Neural progenitor cell (in vitro differentiated cells): ENCODE measurements around the gene PARD3B. TPM values are rescaled to one million over a fixed set of nuclear protein-coding genes. Genes with fewer than 3 reads are reported as not detected.

Experiments used
- DNase-seq: peaks from one replicate; pipeline ENCODE4 v3.0.0-alpha.2; 2016; ENCODE audit warnings: low spot score
- H2AFZ ChIP-seq: fragments of 200-600 bp; sonication (generic); replicated peaks from 2 replicates; pipeline ENCODE4 v1.6.1; 2016; ENCODE audit warnings: antibody characterized with exemption
- H3F3A ChIP-seq: fragments of 200-600 bp; sonication (generic); 2 replicates; pipeline ENCODE4 v1.6.1; 2016; ENCODE audit warnings: antibody characterized with exemption, low read depth
- H3K27ac ChIP-seq: fragments of 200-600 bp; sonication (generic); 2 replicates; pipeline ENCODE4 v1.5.1; 2016; ENCODE audit warnings: mild to moderate bottlenecking
- H3K27me3 ChIP-seq: fragments of 200-600 bp; sonication (generic); 2 replicates; pipeline ENCODE4 v1.6.1; 2016; ENCODE audit warnings: mild to moderate bottlenecking, moderate library complexity
- H3K36me3 ChIP-seq: fragments of 200-600 bp; sonication (generic); 2 replicates; pipeline ENCODE4 v1.5.1; 2016
- H3K4me1 ChIP-seq: fragments of 200-600 bp; sonication (generic); 2 replicates; pipeline ENCODE4 v1.6.1; 2016; ENCODE audit warnings: mixed run types
- H3K4me2 ChIP-seq: fragments of 200-600 bp; sonication (generic); 2 replicates; pipeline ENCODE4 v1.6.1; 2016
- H3K4me3 ChIP-seq: fragments of 200-600 bp; sonication (generic); 2 replicates; pipeline ENCODE4 v1.5.1; 2016
- H3K79me2 ChIP-seq: fragments of 200-600 bp; sonication (generic); 2 replicates; pipeline ENCODE4 v1.6.1; 2016; ENCODE audit warnings: low read depth
- H3K9ac ChIP-seq: fragments of 200-600 bp; sonication (generic); 2 replicates; pipeline ENCODE4 v1.6.1; 2016
- H3K9me3 ChIP-seq: fragments of 200-600 bp; sonication (generic); 2 replicates; pipeline ENCODE4 v1.5.1; 2016; ENCODE audit warnings: low read depth
- H4K20me1 ChIP-seq: fragments of 200-600 bp; sonication (generic); 2 replicates; pipeline ENCODE4 v1.6.1; 2016; ENCODE audit warnings: low read depth
- H3K27ac Mint-ChIP-seq: 3 replicates; pipeline ENCODE4 v1.8.0; 2021; ENCODE audit warnings: mixed read lengths
- H3K27me3 Mint-ChIP-seq: 2 replicates; pipeline ENCODE4 v1.8.0; 2022; ENCODE audit warnings: low read depth, mild to moderate bottlenecking, inconsistent platforms, moderate library complexity, mixed read lengths; ENCODE audit not compliant: insufficient read depth
- H3K36me3 Mint-ChIP-seq: 3 replicates; pipeline ENCODE4 v1.8.0; 2021; ENCODE audit warnings: mixed read lengths
- H3K4me1 Mint-ChIP-seq: 3 replicates; pipeline ENCODE4 v1.8.0; 2021; ENCODE audit warnings: mixed read lengths
- H3K4me3 Mint-ChIP-seq: 3 replicates; pipeline ENCODE4 v1.8.0; 2021; ENCODE audit warnings: mild to moderate bottlenecking, moderate library complexity, mixed read lengths
- H3K9me3 Mint-ChIP-seq: 3 replicates; pipeline ENCODE4 v1.8.0; 2020; ENCODE audit warnings: mixed read lengths
- EZH2 ChIP-seq: fragments of 200-600 bp; sonication (generic); IDR thresholded peaks from 2 replicates; pipeline ENCODE4 v1.6.1; 2017; ENCODE audit warnings: antibody characterized with exemption, mild to moderate bottlenecking, moderate library complexity
- EZH2phosphoT487 ChIP-seq: fragments of 200-600 bp; sonication (generic); IDR thresholded peaks from 2 replicates; pipeline ENCODE4 v1.6.1; 2017; ENCODE audit warnings: antibody characterized with exemption
- total RNA-seq: library from RNA; depleted of rRNA; stranded (reverse); fragments of >200 nt; gene quantifications from 2 replicates; pipeline ENCODE4 v1.2.3, GENCODE V29; 2015; ENCODE audit warnings: low replicate concordance
- TF ChIP-seq, protein P1 (sequence below): fragments of 200-600 bp; sonication (generic); IDR thresholded peaks from 2 replicates; pipeline ENCODE4 v1.5.1; 2017; ENCODE audit warnings: antibody characterized with exemption, mild to moderate bottlenecking

PARD3B gene
- total RNA-seq, 1 donor from 2014 or later = 8.4 TPM

DNA sequence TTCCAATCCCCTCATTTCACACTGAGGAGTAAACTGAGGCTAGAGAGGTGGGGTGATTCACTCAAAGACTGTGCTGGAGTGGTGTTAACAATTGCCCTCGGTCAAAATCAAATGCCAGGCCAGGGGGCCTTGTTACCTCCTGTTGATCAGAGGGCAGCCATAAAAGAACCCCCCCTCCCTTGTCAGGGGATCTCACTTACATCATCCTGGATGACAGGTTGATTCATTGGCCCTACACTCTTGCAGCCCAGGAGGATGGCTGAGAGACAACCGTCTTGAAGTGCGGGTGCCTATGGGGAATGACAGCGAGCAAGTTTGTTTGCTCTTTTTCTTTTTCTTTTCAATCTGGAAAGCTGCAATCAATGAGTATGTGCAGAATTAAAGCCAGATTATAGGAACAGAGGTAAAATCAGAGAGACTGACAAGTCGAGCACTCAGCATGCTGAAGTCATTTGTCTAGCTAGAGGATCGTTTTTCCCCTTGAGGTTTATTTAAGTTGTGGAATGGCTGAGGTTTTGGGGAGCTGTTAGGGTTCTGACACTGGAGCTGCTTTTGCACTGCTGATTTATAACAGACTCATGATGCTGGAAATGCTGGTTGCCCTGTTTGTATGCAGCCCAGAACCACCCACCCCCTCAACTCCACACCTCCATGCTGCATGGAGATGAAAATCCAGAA lies 1110.6 kb downstream of the PARD3B start:
- peaks cover 12% of the 10 kb centered on the region for H3K4me1 ChIP-seq
- H3K9me3 Mint-ChIP-seq = peaks cover 3% of the 10 kb centered on the region
- TF ChIP-seq EZH2 (no peak), EZH2phosphoT487 (no peak)
- TF ChIP-seq, protein P1, sequence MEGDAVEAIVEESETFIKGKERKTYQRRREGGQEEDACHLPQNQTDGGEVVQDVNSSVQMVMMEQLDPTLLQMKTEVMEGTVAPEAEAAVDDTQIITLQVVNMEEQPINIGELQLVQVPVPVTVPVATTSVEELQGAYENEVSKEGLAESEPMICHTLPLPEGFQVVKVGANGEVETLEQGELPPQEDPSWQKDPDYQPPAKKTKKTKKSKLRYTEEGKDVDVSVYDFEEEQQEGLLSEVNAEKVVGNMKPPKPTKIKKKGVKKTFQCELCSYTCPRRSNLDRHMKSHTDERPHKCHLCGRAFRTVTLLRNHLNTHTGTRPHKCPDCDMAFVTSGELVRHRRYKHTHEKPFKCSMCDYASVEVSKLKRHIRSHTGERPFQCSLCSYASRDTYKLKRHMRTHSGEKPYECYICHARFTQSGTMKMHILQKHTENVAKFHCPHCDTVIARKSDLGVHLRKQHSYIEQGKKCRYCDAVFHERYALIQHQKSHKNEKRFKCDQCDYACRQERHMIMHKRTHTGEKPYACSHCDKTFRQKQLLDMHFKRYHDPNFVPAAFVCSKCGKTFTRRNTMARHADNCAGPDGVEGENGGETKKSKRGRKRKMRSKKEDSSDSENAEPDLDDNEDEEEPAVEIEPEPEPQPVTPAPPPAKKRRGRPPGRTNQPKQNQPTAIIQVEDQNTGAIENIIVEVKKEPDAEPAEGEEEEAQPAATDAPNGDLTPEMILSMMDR = no peak
- no peak overlapping the region for H3K4me3 Mint-ChIP-seq
- no peaks in the 10 kb centered on the region for H3K9me3 ChIP-seq
- no peaks in the 10 kb centered on the region for H3K27me3 ChIP-seq
- H4K20me1 ChIP-seq = no peaks in the 10 kb centered on the region
- no peak overlapping the region for H2AFZ ChIP-seq
- H3K36me3 Mint-ChIP-seq = no peaks in the 10 kb centered on the region
- H3K27ac Mint-ChIP-seq = no peak overlapping the region
- no peak overlapping the region for H3K4me2 ChIP-seq
- peaks cover 4% of the 10 kb centered on the region for H3K27me3 Mint-ChIP-seq
- H3K79me2 ChIP-seq = no peaks in the 10 kb centered on the region
- DNase-seq = no peak
- H3K9ac ChIP-seq = no peak overlapping the region
- no peaks in the 10 kb centered on the region for H3K36me3 ChIP-seq
- peaks cover 20% of the 10 kb centered on the region for H3K4me1 Mint-ChIP-seq
- H3K4me3 ChIP-seq = no peak overlapping the region
- peaks cover 2% of the 10 kb centered on the region for H3F3A ChIP-seq
- H3K27ac ChIP-seq = no peak overlapping the region

DNA sequence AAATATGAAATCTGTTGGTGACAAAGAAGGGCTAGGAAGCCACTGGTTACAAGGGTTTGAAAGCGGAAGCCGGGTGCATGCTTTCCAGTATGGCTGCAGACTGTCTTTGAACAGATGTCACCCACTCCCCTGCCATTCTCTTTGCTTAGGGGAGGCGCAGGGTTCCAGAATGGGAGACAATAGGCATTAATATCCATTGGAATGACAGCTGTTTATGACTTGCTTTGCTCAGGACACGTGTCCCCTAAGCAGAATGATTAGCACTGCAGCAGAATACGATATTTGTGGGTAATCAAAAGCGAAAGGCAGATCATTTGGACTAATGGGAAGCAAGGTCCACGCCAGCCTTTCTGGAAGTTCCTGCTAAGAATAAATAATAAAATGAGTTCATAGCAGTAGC lies 1111.2 kb downstream of the PARD3B start:
- Mint-ChIP-seq H3K27ac (no peak overlapping the region), H3K27me3 (peaks cover 4% of the 10 kb centered on the region), H3K9me3 (peaks cover 3% of the 10 kb centered on the region), H3K4me1 (peaks cover 17% of the 10 kb centered on the region), H3K36me3 (no peaks in the 10 kb centered on the region), H3K4me3 (no peak overlapping the region)
- DNase-seq = no peak
- no peaks in the 10 kb centered on the region for H4K20me1 ChIP-seq
- no peak overlapping the region for H3K27ac ChIP-seq
- no peak for TF ChIP-seq EZH2phosphoT487
- no peak for TF ChIP-seq EZH2
- TF ChIP-seq, protein P1 = no peak
- no peaks in the 10 kb centered on the region for H3K9me3 ChIP-seq
- H3K9ac ChIP-seq = no peak overlapping the region
- no peak overlapping the region for H3K4me2 ChIP-seq
- no peaks in the 10 kb centered on the region for H3K27me3 ChIP-seq
- no peaks in the 10 kb centered on the region for H3F3A ChIP-seq
- H2AFZ ChIP-seq = no peak overlapping the region
- H3K79me2 ChIP-seq = no peaks in the 10 kb centered on the region
- peaks cover 9% of the 10 kb centered on the region for H3K4me1 ChIP-seq
- no peaks in the 10 kb centered on the region for H3K36me3 ChIP-seq
- no peak overlapping the region for H3K4me3 ChIP-seq

DNA sequence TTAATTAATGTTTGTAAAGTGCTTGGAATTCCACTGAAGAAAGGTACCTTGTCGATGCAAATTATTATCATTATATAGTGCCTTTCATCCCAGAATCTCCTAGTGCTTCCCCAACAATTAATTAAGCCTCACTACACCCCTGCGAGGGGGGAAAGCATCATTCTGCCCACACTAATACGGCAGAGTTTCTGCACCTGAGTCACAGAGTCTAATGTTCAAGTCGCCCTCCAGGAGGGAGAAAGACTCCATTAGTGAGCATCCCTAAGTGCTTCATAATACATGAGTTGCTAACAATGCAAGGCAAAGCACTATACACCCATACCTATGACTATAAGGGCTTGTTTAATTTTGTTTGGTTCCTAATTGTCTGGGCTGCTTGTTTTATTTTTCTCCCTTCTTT lies 1111.7 kb downstream of the PARD3B start:
- no peaks in the 10 kb centered on the region for H3K27me3 ChIP-seq
- no peak overlapping the region for H3K4me3 ChIP-seq
- Mint-ChIP-seq H3K9me3 (no peaks in the 10 kb centered on the region), H3K27ac (no peak overlapping the region), H3K4me3 (no peak overlapping the region), H3K36me3 (no peaks in the 10 kb centered on the region), H3K27me3 (peaks cover 4% of the 10 kb centered on the region), H3K4me1 (peaks cover 17% of the 10 kb centered on the region)
- no peaks in the 10 kb centered on the region for H3K36me3 ChIP-seq
- no peaks in the 10 kb centered on the region for H3F3A ChIP-seq
- H3K9me3 ChIP-seq = no peaks in the 10 kb centered on the region
- H3K79me2 ChIP-seq = no peaks in the 10 kb centered on the region
- H3K27ac ChIP-seq = no peak overlapping the region
- no peak overlapping the region for H2AFZ ChIP-seq
- H3K9ac ChIP-seq = no peak overlapping the region
- no peak for DNase-seq
- peaks cover 9% of the 10 kb centered on the region for H3K4me1 ChIP-seq
- H3K4me2 ChIP-seq = no peak overlapping the region
- TF ChIP-seq EZH2 (no peak), EZH2phosphoT487 (no peak)
- TF ChIP-seq, protein P1 = no peak
- no peaks in the 10 kb centered on the region for H4K20me1 ChIP-seq
